Measurements from ENCODE around the gene NEK7.

DNA sequence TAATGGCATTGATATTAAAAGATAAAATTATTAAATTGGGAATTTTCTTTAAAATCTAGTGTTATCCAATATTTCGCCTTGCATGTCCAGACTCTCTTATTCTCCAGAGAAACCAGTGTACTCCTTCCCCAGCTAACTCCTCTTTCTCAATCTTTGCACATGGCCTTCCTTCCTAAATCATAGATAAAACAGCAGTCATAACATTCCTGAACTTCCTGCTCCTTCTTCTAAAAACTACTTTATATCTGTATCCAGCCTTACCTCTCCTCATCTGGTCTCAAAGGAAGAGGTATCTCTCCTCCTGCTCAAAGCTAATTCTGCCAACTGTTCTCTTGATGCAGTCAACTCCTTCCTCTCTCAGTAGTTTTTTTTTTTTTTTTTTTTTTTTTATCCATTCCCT, 39.5 kb upstream of the NEK7 start:
- TF ChIP-seq FOXK2 (IDR thresholded peaks at IDR 0.05) (no peak), FOXA1 (IDR thresholded peaks at IDR 0.05) (no peak), TARDBP (IDR thresholded peaks at IDR 0.05) (no peak), BHLHE40 (IDR thresholded peaks at IDR 0.05; ENCODE audit: borderline replicate concordance) (no peak), SUZ12 (IDR thresholded peaks at IDR 0.05) (no peak), ZNF384 (IDR thresholded peaks at IDR 0.05) (no peak), FOXM1 (IDR thresholded peaks at IDR 0.05; ENCODE audit: borderline replicate concordance) (no peak), SP1 (IDR thresholded peaks at IDR 0.05) (no peak), ARNT (IDR thresholded peaks at IDR 0.05) (no peak), LEF1 (IDR thresholded peaks at IDR 0.05; ENCODE audit: borderline replicate concordance) (no peak), ELF4 (IDR thresholded peaks at IDR 0.05) (no peak), HDGF (IDR thresholded peaks at IDR 0.05; ENCODE audit: borderline replicate concordance) (no peak)
- TF ChIP-seq, protein P1, sequence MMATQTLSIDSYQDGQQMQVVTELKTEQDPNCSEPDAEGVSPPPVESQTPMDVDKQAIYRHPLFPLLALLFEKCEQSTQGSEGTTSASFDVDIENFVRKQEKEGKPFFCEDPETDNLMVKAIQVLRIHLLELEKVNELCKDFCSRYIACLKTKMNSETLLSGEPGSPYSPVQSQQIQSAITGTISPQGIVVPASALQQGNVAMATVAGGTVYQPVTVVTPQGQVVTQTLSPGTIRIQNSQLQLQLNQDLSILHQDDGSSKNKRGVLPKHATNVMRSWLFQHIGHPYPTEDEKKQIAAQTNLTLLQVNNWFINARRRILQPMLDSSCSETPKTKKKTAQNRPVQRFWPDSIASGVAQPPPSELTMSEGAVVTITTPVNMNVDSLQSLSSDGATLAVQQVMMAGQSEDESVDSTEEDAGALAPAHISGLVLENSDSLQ (IDR thresholded peaks at IDR 0.05): no peak
